Ovary (tissue), 3 donors: ENCODE data around the gene TERT.

ENCODE experiments used
- EP300 ChIP-seq: sonication (generic); formaldehyde crosslinking; IDR thresholded peaks from one replicate; pipeline ENCODE4 v1.6.1; 2017; ENCODE audit warnings: antibody characterized with exemption
- POLR2A ChIP-seq: fragments of 450-650 bp; IDR thresholded peaks from one replicate; pipeline ENCODE4 v1.6.1; 2017; ENCODE audit warnings: antibody characterized with exemption, mild to moderate bottlenecking, moderate library complexity
- TF ChIP-seq, protein P1 (sequence below), 3 donors: fragments of 450-650 bp in 2 of 3; fragments of 200-600 bp in 1 of 3; IDR thresholded peaks; one replicate each; pipeline versions ENCODE4 v1.5.1 to v1.8.0; 2016 to 2022; ENCODE audit warnings: antibody characterized with exemption in 3 of 3, mild to moderate bottlenecking in 1 of 3
- donor health status: DM: no; HTN: no; CAD: no.

DNA sequence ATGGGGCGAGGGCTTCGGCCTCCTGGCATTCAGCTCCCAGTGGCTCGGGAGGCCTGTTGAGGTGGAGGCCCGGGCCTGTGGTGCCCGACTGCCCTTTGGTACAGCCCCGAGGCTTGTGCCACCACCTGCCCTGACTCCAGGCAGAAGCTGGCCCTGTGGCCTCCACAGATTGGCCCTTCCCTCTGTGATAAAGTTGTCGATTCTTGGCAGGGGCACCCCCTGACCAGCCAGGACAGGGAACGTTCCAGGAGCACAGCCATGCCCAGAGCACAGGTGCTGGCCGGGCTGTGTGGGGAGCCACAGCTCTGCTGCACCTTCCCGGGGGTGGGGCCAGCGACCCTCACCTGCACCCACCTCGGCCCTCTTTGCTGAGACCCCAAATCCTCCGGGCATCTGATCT, 37.0 kb downstream of the TERT start:
- TF ChIP-seq, protein P1, sequence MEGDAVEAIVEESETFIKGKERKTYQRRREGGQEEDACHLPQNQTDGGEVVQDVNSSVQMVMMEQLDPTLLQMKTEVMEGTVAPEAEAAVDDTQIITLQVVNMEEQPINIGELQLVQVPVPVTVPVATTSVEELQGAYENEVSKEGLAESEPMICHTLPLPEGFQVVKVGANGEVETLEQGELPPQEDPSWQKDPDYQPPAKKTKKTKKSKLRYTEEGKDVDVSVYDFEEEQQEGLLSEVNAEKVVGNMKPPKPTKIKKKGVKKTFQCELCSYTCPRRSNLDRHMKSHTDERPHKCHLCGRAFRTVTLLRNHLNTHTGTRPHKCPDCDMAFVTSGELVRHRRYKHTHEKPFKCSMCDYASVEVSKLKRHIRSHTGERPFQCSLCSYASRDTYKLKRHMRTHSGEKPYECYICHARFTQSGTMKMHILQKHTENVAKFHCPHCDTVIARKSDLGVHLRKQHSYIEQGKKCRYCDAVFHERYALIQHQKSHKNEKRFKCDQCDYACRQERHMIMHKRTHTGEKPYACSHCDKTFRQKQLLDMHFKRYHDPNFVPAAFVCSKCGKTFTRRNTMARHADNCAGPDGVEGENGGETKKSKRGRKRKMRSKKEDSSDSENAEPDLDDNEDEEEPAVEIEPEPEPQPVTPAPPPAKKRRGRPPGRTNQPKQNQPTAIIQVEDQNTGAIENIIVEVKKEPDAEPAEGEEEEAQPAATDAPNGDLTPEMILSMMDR (IDR thresholded peaks at IDR 0.05): no peak
- TF ChIP-seq EP300 (no peak), POLR2A (no peak)
